HG02623 (cell line): ENCODE data around the gene KRT31.
"Not testable (repeated sequence)": the region's sequence is repeated elsewhere in the genome, so short reads cannot be mapped to it uniquely, and the experiment has no call there.

ENCODE experiments used
- ATAC-seq: cut with Tn5 transposase; IDR thresholded peaks from one replicate; pipeline ENCODE4 v1.9.1; 2021; ENCODE audit warnings: moderate library complexity; ENCODE audit not compliant: unreplicated experiment

The KRT31 gene

DNA sequence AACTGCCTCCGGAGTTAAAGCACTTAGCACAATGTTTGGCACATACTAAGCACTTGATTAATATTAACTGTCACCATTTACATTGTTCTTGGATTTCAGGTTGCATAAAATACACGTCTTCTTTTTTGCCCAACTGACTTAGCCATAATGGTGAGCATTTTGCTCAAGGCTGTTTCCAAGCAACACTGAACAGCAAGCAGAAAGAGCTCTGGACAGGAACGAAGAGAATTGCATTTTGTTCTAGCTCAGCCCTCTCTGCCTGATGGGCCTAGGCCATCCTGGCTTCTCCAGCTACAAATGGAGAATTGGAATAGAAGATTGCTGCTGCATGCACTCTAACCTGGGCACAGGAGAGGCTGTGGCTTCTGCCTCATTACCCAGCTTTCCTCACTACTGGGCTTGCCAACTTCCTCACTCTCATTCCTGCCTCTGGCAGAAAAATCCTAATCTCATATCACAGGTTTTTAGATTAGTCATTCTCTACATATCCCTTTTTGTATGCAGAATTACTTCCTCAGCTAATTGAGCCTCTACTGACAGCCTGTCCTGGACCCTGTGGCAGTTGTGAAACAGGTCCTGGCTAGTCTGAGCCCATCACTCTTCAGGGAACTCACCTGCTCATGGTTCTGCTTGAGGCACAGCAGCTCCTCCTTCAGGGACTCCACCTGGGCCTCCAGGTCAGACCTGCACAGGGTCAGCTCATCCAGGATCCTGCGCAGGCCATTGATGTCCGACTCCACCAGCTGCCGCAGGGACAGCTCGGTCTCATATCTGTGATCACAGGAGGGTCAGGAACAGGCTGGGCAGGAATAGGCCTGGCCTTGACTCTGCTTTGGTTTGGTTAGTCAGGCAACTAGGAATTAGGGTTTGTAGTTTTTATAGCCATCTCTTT is 49.3 kb downstream of the KRT31 start:
- ATAC-seq, result no peak

DNA sequence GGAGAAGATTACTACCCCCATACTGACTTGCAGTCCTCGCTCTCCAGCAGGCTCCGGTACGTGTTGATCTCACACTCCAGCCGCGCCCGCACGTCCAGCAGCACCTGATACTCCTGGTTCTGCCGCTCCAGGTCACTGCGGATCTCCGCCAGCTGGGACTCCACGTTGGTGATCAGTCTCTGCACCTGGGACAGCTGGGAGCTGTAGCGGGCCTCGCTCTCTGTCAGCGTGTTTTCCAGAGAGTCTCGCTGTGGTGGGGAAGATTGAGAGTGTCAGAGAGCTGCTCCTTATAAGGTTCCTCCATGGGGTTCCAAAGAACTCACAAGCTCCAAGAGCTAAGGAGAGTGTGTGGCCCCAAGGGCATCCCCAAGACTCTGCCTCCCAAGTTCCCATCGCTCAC is 51.0 kb downstream of the KRT31 start:
- not testable (repeated sequence) for ATAC-seq

DNA sequence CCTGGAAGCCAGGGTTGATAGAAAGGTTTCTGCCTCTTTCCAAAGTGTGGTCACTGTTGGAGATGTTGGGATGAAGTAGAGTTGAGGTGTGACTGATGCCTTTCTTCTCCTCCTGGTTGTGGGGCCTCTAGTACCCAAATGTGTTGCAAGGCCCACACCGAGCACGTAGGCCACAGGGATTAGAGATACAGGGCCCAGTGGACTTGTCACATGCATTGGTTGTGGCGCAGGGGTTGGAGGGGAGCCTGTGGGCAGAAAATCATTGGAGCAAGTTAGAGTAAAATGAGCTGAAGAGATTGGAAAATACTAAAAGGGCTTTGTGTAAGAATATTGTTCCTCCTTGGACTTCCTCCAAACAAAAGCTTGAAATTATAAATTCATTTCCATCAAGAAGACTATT is 51.4 kb downstream of the KRT31 start:
- ATAC-seq, result no peak
